Brain microvascular endothelial cell (primary cell): ENCODE data around the gene EIF4E3.
A peak's percentile ranks its signal among the peaks of the same experiment; 100 is the strongest.

Source experiments
- DNase-seq: peaks from one replicate; pipeline ENCODE4 v3.0.0-alpha.2; 2020
- H3K27ac ChIP-seq: fragments of 250-450 bp; sonication (Bioruptor Pico); 2 replicates; pipeline ENCODE4 v1.5.1; 2020; ENCODE audit warnings: mild to moderate bottlenecking, moderate library complexity
- H3K27me3 ChIP-seq: fragments of 250-450 bp; sonication (Bioruptor Pico); replicated peaks from 2 replicates; pipeline ENCODE4 v1.5.1; 2020; ENCODE audit warnings: mild to moderate bottlenecking
- H3K36me3 ChIP-seq: fragments of 250-450 bp; sonication (Bioruptor Pico); replicated peaks from 2 replicates; pipeline ENCODE4 v1.5.1; 2020; ENCODE audit warnings: mild to moderate bottlenecking
- H3K4me3 ChIP-seq: 2 replicates; pipeline ENCODE4 v1.5.1; 2011; ENCODE audit warnings: low read depth, mild to moderate bottlenecking, control low read depth, low read length, moderate library complexity
- CTCF ChIP-seq: IDR thresholded peaks from 2 replicates; pipeline ENCODE4 v1.5.1; 2011; ENCODE audit warnings: low read depth, mild to moderate bottlenecking, moderate library complexity, low read length, control low read depth, inconsistent platforms; ENCODE audit errors: missing control alignments
- in situ Hi-C: cut with HindIII; loops from 2 replicates; pipeline ENCODE4 v1.10.0; 2017; ENCODE audit warnings: low sequenced_read_pairs, low pct_ligation_motif_present

The EIF4E3 gene

GRCh38 chr3:71702131-71703024, 22.8 kb downstream of the EIF4E3 start:
- Histone ChIP-seq H3K27me3 (no peaks in the 10 kb centered on the region), H3K4me3 (no peak overlapping the region), H3K27ac (no peak overlapping the region), H3K36me3 (no peaks in the 10 kb centered on the region)
- no peak for DNase-seq
- in situ Hi-C loops, result no loop called here
- no peak for TF ChIP-seq CTCF

GRCh38 chr3:71701251-71701762, 23.9 kb downstream of the EIF4E3 start:
- no peak overlapping the region for H3K4me3 ChIP-seq
- no peak overlapping the region for H3K27ac ChIP-seq
- no peak for TF ChIP-seq CTCF
- DNase-seq, result no peak
- no peaks in the 10 kb centered on the region for H3K27me3 ChIP-seq
- in situ Hi-C loops, result no loop called here
- no peaks in the 10 kb centered on the region for H3K36me3 ChIP-seq

GRCh38 chr3:71695000-71695482, 30.2 kb downstream of the EIF4E3 start:
- no peak for DNase-seq
- no peaks in the 10 kb centered on the region for H3K27me3 ChIP-seq
- no peak overlapping the region for H3K4me3 ChIP-seq
- no peak overlapping the region for H3K27ac ChIP-seq
- in situ Hi-C loops, result no loop called here
- no peaks in the 10 kb centered on the region for H3K36me3 ChIP-seq
- TF ChIP-seq CTCF, result no peak

GRCh38 chr3:71694358-71694999, 30.7 kb downstream of the EIF4E3 start:
- no peak for TF ChIP-seq CTCF
- H3K27me3 ChIP-seq, result no peaks in the 10 kb centered on the region
- no peak overlapping the region for H3K4me3 ChIP-seq
- peak; percentile 54 for DNase-seq
- no peaks in the 10 kb centered on the region for H3K36me3 ChIP-seq
- H3K27ac ChIP-seq, result peak overlapping the region; percentile 16
- in situ Hi-C loops, result no loop called here

- Histone ChIP-seq H3K27ac (no peak overlapping the region), H3K27me3 (no peaks in the 10 kb centered on the region), H3K36me3 (no peaks in the 10 kb centered on the region), H3K4me3 (no peak overlapping the region)
- TF ChIP-seq CTCF, result no peak
- in situ Hi-C loops, result no loop called here
- no peak for DNase-seq
These were observed 31.6 kb downstream of the EIF4E3 start for GRCh38 chr3:71693641-71694040.
